Stimulated activated CD8-positive, alpha-beta memory T cell treated with anti-CD3 and anti-CD28 coated beads, Interleukin-7, amount 100 ng/mL, for 1 hour (primary cell): ENCODE results near the gene LOXL1.

Experiments used
- DNase-seq, 2 donors: peaks; one replicate each; pipeline ENCODE4 v3.0.0-alpha.2; 2020; ENCODE audit warnings: low read depth in 2 of 2

Gene LOXL1

GRCh38 chr15:73899197-73900094, 26.8 kb upstream of the LOXL1 start:
- DNase-seq: no peak

GRCh38 chr15:73900095-73900712, 26.1 kb upstream of the LOXL1 start:
- no peak for DNase-seq

- no peak for DNase-seq
Measured at GRCh38 chr15:73901126-73901810, 25.0 kb upstream of the LOXL1 start.

- DNase-seq: no peak
Measured at GRCh38 chr15:73902121-73903020, 23.9 kb upstream of the LOXL1 start.

GRCh38 chr15:73904026-73904815, 22.0 kb upstream of the LOXL1 start:
- DNase-seq: no peak

- no peak for DNase-seq
Measured at GRCh38 chr15:73905225-73905827, 20.9 kb upstream of the LOXL1 start.

GRCh38 chr15:73906346-73907034, 19.8 kb upstream of the LOXL1 start:
- DNase-seq: no peak

- no peak for DNase-seq
Measured at GRCh38 chr15:73907035-73907408, 19.2 kb upstream of the LOXL1 start.

GRCh38 chr15:73908030-73908821, 18.0 kb upstream of the LOXL1 start:
- DNase-seq: peak; percentile 30 to 53

GRCh38 chr15:73908822-73909122, 17.5 kb upstream of the LOXL1 start:
- no peak for DNase-seq

- no peak for DNase-seq
Measured at GRCh38 chr15:73909651-73910050, 16.6 kb upstream of the LOXL1 start.

GRCh38 chr15:73910522-73911303, 15.5 kb upstream of the LOXL1 start:
- DNase-seq: no peak

- DNase-seq: no peak
Measured at GRCh38 chr15:73912030-73912596, 14.1 kb upstream of the LOXL1 start.

- DNase-seq: no peak
Measured at GRCh38 chr15:73914145-73914544, 12.1 kb upstream of the LOXL1 start.

- no peak for DNase-seq
Measured at GRCh38 chr15:73915082-73915481, 11.2 kb upstream of the LOXL1 start.

GRCh38 chr15:73918784-73919183, 7.5 kb upstream of the LOXL1 start:
- no peak for DNase-seq

- DNase-seq: no peak
Measured at GRCh38 chr15:73919706-73920105, 6.6 kb upstream of the LOXL1 start.
